PC-9 (cell line): ENCODE data around the gene BMS1. TPM values are rescaled to one million over a fixed set of nuclear protein-coding genes. Genes with fewer than 3 reads are reported as not detected.
A peak's percentile ranks its signal among the peaks of the same experiment; 100 is the strongest.

Source experiments
- BruUV-seq: library from RNA; stranded (reverse); fragments of 400-500 nt; replicated peaks from 2 replicates; lab custom pipeline; 2021; lab: Mats Ljungman, UMichigan
- CTCF ChIA-PET: fragments of 300-600 bp; sonication (Branson Sonifier 250); formaldehyde crosslinking; loops from one replicate; lab custom pipeline; 2022; ENCODE audit warnings: antibody characterized with exemption; lab: Charles Lee
- POLR2A ChIA-PET: fragments of 300-600 bp; sonication (Branson Sonifier 250); formaldehyde crosslinking; loops from one replicate; lab custom pipeline; 2022; ENCODE audit warnings: antibody characterized with exemption; ENCODE audit not compliant: unreplicated experiment; lab: Charles Lee
- DNase-seq, 2 experiments: peaks; one replicate each; pipeline versions ENCODE4 v3.0.0 to v3.0.0-alpha.2; 2015 to 2022; ENCODE audit warnings: mixed read lengths in 1 of 2
- H2AFZ ChIP-seq: fragments of 200-600 bp; sonication (generic); 2 replicates; pipeline ENCODE4 v1.8.1; 2017; ENCODE audit warnings: antibody characterized with exemption
- H3F3A ChIP-seq: fragments of 200-600 bp; sonication (generic); 2 replicates; pipeline ENCODE4 v1.8.1; 2017; ENCODE audit warnings: antibody characterized with exemption, mild to moderate bottlenecking, low read depth; ENCODE audit not compliant: insufficient read depth
- H3K27ac ChIP-seq: fragments of 200-600 bp; sonication (generic); 2 replicates; pipeline ENCODE4 v1.6.1; 2016; ENCODE audit warnings: mixed run types
- H3K27me3 ChIP-seq: fragments of 200-600 bp; sonication (generic); 2 replicates; pipeline ENCODE4 v1.6.1; 2016; ENCODE audit warnings: low read depth, mixed run types; ENCODE audit not compliant: insufficient read depth
- H3K36me3 ChIP-seq: fragments of 200-600 bp; sonication (generic); 2 replicates; pipeline ENCODE4 v1.6.1; 2016; ENCODE audit warnings: low read depth, mixed run types
- H3K4me1 ChIP-seq: fragments of 200-600 bp; sonication (generic); replicated peaks from 2 replicates; pipeline ENCODE4 v1.6.1; 2016; ENCODE audit warnings: mixed run types; ENCODE audit not compliant: insufficient read depth
- H3K4me2 ChIP-seq: fragments of 200-600 bp; sonication (generic); 2 replicates; pipeline ENCODE4 v1.6.1; 2017; ENCODE audit warnings: mixed run types
- H3K4me3 ChIP-seq: fragments of 200-600 bp; sonication (generic); 2 replicates; pipeline ENCODE4 v1.6.1; 2016; ENCODE audit warnings: mixed run types
- H3K79me2 ChIP-seq: fragments of 200-600 bp; sonication (generic); 2 replicates; pipeline ENCODE4 v1.6.1; 2017; ENCODE audit warnings: low read depth, mixed run types
- H3K9me2 ChIP-seq: fragments of 200-600 bp; sonication (generic); 2 replicates; pipeline ENCODE4 v1.8.1; 2017; ENCODE audit warnings: mild to moderate bottlenecking; ENCODE audit not compliant: insufficient read depth
- H3K9me3 ChIP-seq: fragments of 200-600 bp; sonication (generic); 2 replicates; pipeline ENCODE4 v1.8.1; 2016; ENCODE audit warnings: low read depth; ENCODE audit not compliant: insufficient read depth
- H4K20me1 ChIP-seq: fragments of 200-600 bp; sonication (generic); 2 replicates; pipeline ENCODE4 v1.8.1; 2017; ENCODE audit not compliant: insufficient read depth
- CTCF ChIP-seq: fragments of 200-600 bp; sonication (generic); conservative IDR thresholded peaks from 2 replicates; pipeline ENCODE4 v1.6.1; 2017; ENCODE audit warnings: mixed run types, antibody characterized with exemption, mild to moderate bottlenecking, moderate library complexity
- EZH2 ChIP-seq: fragments of 200-600 bp; sonication (generic); IDR thresholded peaks from 2 replicates; pipeline ENCODE4 v1.8.0; 2017; ENCODE audit warnings: antibody characterized with exemption, low read depth
- intact Hi-C: fragments of 100-400 bp; cut with micrococcal nuclease; formaldehyde crosslinking; loops from one replicate; pipeline ENCODE4 v1.10.0; 2022; ENCODE audit not compliant: unreplicated experiment
- total RNA-seq: library from RNA; stranded (reverse); gene quantifications from 2 replicates; pipeline ENCODE4 v1.2.3, GENCODE V29; 2021

BMS1 gene
- total RNA-seq, 1 experiment from 2014 or later: 20.0 TPM

GRCh38 chr10:42753126-42753506, 29.5 kb upstream of the BMS1 start:
- Histone ChIP-seq H3F3A (no peaks in the 10 kb centered on the region), H4K20me1 (no peaks in the 10 kb centered on the region), H3K9me3 (no peaks in the 10 kb centered on the region), H3K27me3 (peaks cover 31% of the 10 kb centered on the region), H3K79me2 (no peaks in the 10 kb centered on the region), H3K4me1 (no peaks in the 10 kb centered on the region), H3K27ac (no peak overlapping the region), H3K36me3 (no peaks in the 10 kb centered on the region), H3K4me3 (no peak overlapping the region), H3K9me2 (no peaks in the 10 kb centered on the region), H3K4me2 (no peak overlapping the region), H2AFZ (no peak overlapping the region)
- TF ChIP-seq EZH2 (no peak), CTCF (no peak; the same call in 1 of the 2 replicates)
- intact Hi-C loops: loop anchor here (10.0 kb wide), 1 partner anchor 342 kb away; no protein-coding TSS in a partner anchor
- CTCF ChIA-PET: no interaction called here
- BruUV-seq: no TSS peak
- peak in 1 of 2 experiments; percentile 68 for DNase-seq
- POLR2A ChIA-PET: no interaction called here

DNA sequence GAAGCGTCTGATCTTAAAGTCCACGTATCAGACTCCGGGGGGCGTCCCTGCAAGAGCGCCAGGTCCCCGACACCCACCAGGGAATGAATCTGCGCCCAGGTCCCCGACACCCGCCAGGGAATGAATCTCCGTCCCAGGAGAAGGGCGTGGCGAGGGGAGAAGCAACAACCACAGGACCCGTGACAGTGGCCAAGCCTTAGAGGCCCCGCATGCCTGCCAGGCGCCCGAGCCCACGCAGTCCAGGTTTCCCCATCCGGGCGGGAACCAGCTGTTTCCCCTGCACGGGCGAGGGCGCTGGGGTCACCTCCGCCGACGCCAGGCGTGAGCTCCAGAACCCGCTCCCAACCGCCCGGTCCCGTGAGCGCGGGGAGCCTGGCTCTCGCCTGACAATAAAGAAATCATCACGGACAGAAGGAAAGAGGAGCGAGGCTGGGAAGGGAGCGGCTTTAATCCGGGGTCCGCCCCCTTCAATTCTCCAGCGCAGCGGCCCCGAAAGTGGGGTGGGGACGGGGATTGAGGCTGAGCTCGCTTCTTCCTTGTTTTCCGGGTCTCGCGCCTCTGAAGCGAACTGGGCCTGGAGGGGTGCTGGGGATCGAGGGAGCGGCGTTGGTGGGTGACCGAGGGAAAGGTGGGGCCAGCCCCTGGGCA, 29.0 kb upstream of the BMS1 start:
- Histone ChIP-seq H3K27me3 (peaks cover 33% of the 10 kb centered on the region), H3K9me3 (no peaks in the 10 kb centered on the region), H3K9me2 (no peaks in the 10 kb centered on the region), H2AFZ (no peak overlapping the region), H3F3A (no peaks in the 10 kb centered on the region), H4K20me1 (no peaks in the 10 kb centered on the region), H3K27ac (no peak overlapping the region), H3K4me2 (no peak overlapping the region), H3K36me3 (no peaks in the 10 kb centered on the region), H3K4me3 (no peak overlapping the region), H3K4me1 (no peaks in the 10 kb centered on the region), H3K79me2 (no peaks in the 10 kb centered on the region)
- no peak for DNase-seq
- ChIA-PET CTCF (no interaction called here), POLR2A (no interaction called here)
- intact Hi-C loops: loop anchor here (10.0 kb wide), 1 partner anchor 341 kb away; no protein-coding TSS in a partner anchor
- no TSS peak for BruUV-seq
- no peak for TF ChIP-seq CTCF
- no peak for TF ChIP-seq EZH2

- H3K79me2 ChIP-seq: no peaks in the 10 kb centered on the region
- H3K4me2 ChIP-seq: no peak overlapping the region
- BruUV-seq: no TSS peak
- H4K20me1 ChIP-seq: no peaks in the 10 kb centered on the region
- no peaks in the 10 kb centered on the region for H3K4me1 ChIP-seq
- H3K27me3 ChIP-seq: peaks cover 27% of the 10 kb centered on the region
- no peaks in the 10 kb centered on the region for H3K9me3 ChIP-seq
- no peak overlapping the region for H3K27ac ChIP-seq
- H3K9me2 ChIP-seq: no peaks in the 10 kb centered on the region
- no peaks in the 10 kb centered on the region for H3F3A ChIP-seq
- no peak overlapping the region for H3K4me3 ChIP-seq
- no peak for DNase-seq
- intact Hi-C loops: loop anchor here (10.0 kb wide), 1 partner anchor 340 kb away; no protein-coding TSS in a partner anchor
- H3K36me3 ChIP-seq: no peaks in the 10 kb centered on the region
- CTCF ChIA-PET: no interaction called here
- POLR2A ChIA-PET: no interaction called here
- no peak for TF ChIP-seq CTCF
- no peak for TF ChIP-seq EZH2
- no peak overlapping the region for H2AFZ ChIP-seq
These were observed 28.2 kb upstream of the BMS1 start for GRCh38 chr10:42754155-42755027.
